HepG2 (cell line): ENCODE data around the gene NTMT1. TPM values are rescaled to one million over a fixed set of nuclear protein-coding genes. Genes with fewer than 3 reads are reported as not detected.
A peak's percentile ranks its signal among the peaks of the same experiment; 100 is the strongest.

Experiments
- AGO2 ChIP-seq: fragments of 200-400 bp; formaldehyde crosslinking; optimal IDR thresholded peaks from 2 replicates; pipeline ENCODE3; 2017; ENCODE audit warnings: mild to moderate bottlenecking, low read depth, low read length, moderate library complexity
- ATF6 ChIP-seq: sonication (generic); formaldehyde crosslinking; conservative IDR thresholded peaks from 2 replicates; pipeline ENCODE4 v1.4.0; 2020; ENCODE audit warnings: missing genetic modification reagents
- CBX5 ChIP-seq: sonication (generic); formaldehyde crosslinking; IDR thresholded peaks from 2 replicates; pipeline ENCODE4 v1.4.0; 2020; ENCODE audit warnings: missing genetic modification reagents, borderline replicate concordance
- DRAP1 ChIP-seq: IDR thresholded peaks from 2 replicates; pipeline ENCODE4 v1.6.1; 2016; ENCODE audit warnings: missing genetic modification reagents, missing compliant biosample characterization
- HHEX ChIP-seq: IDR thresholded peaks from 2 replicates; pipeline ENCODE4 v1.6.1; 2016; ENCODE audit warnings: control low read depth
- RAD21 ChIP-seq: fragments of 450-650 bp; formaldehyde crosslinking; IDR thresholded peaks from 2 replicates; pipeline ENCODE4 v1.5.0; 2020; ENCODE audit warnings: mild to moderate bottlenecking
- SCMH1 ChIP-seq: sonication (generic); formaldehyde crosslinking; IDR thresholded peaks from 2 replicates; pipeline ENCODE4 v1.9.0; 2021; ENCODE audit warnings: missing genetic modification reagents, mild to moderate bottlenecking, borderline replicate concordance
- SOX13 ChIP-seq, 3 experiments: fragments of 450-650 bp in 1 of 3; sonication (generic) in 1 of 3; formaldehyde crosslinking in 1 of 3; IDR thresholded peaks in 2 of 3; conservative IDR thresholded peaks in 1 of 3; 2 replicates each; pipeline versions ENCODE4 v1.5.0 to v1.6.1; 2016 to 2020; ENCODE audit warnings: antibody characterized with exemption in 1 of 3, mild to moderate bottlenecking in 1 of 3, missing compliant biosample characterization in 1 of 3, missing genetic modification reagents in 1 of 3, moderate library complexity in 1 of 3
- SRF ChIP-seq: IDR thresholded peaks from 2 replicates; pipeline ENCODE4 v1.6.1; 2011; ENCODE audit warnings: mild to moderate bottlenecking, low read depth, low read length, moderate library complexity
- ZBTB43 ChIP-seq: sonication (generic); formaldehyde crosslinking; conservative IDR thresholded peaks from 2 replicates; pipeline ENCODE4 v1.4.0; 2020; ENCODE audit warnings: missing genetic modification reagents
- ZMAT3 ChIP-seq: sonication (generic); formaldehyde crosslinking; conservative IDR thresholded peaks from 2 replicates; pipeline ENCODE4 v1.7.0; 2021; ENCODE audit warnings: missing genetic modification reagents
- ZNF264 ChIP-seq: sonication (generic); formaldehyde crosslinking; IDR thresholded peaks from 2 replicates; pipeline ENCODE4 v1.4.0; 2020; ENCODE audit warnings: missing genetic modification reagents
- ZNF292 ChIP-seq: sonication (generic); formaldehyde crosslinking; IDR thresholded peaks from 2 replicates; pipeline ENCODE4 v1.8.1; 2022; ENCODE audit warnings: mild to moderate bottlenecking, low read depth, missing genetic modification reagents, borderline replicate concordance
- ZNF33A ChIP-seq: sonication (generic); formaldehyde crosslinking; IDR thresholded peaks from 2 replicates; pipeline ENCODE4 v1.5.1; 2020; ENCODE audit warnings: missing genetic modification reagents, mild to moderate bottlenecking, moderate library complexity, borderline replicate concordance
- ZNF407 ChIP-seq: sonication (generic); formaldehyde crosslinking; IDR thresholded peaks from one replicate; pipeline ENCODE4 v1.5.1; 2020; ENCODE audit warnings: mild to moderate bottlenecking, missing genetic modification reagents; ENCODE audit errors: not compliant biosample characterization
- ZNF792 ChIP-seq: IDR thresholded peaks from 2 replicates; pipeline ENCODE4 v1.6.1; 2016
- polyA plus RNA-seq, 8 experiments: library from polyadenylated mRNA; depleted of rRNA in 3 of 8; stranded (reverse) in 7 of 8; unstranded in 1 of 8; fragments of >200 nt; fragmentation: Illumina TruSeq in 4 of 8; extraction: Trizol in 4 of 8; gene quantifications; 2 replicates each; pipeline versions ENCODE4 v1.2.1 to v1.2.3, GENCODE V29; 2011 to 2016; ENCODE audit warnings: low read depth in 4 of 8, missing spikeins in 1 of 8, mixed read lengths in 1 of 8; ENCODE audit not compliant: insufficient read depth in 1 of 8
- total RNA-seq, 5 experiments: library from RNA; depleted of rRNA; stranded (reverse); fragments of >200 nt; fragmentation: Illumina TruSeq; extraction: Trizol; gene quantifications; 2 replicates each; pipeline ENCODE4 v1.2.3, GENCODE V29; 2016; ENCODE audit warnings: low read depth in 1 of 5

The NTMT1 gene
- total and polyA plus RNA-seq, 2 of the 13 experiments (the other 11 are each of a cell fraction or from before 2014, with no cell fraction given), result 49.1 to 53.8 TPM

GRCh38 chr9:129597355-129598088, 28.4 kb upstream of the NTMT1 start (continued):
- peak; percentile 39 for TF ChIP-seq ZNF407 (CRISPR knock-in tag)
- TF ChIP-seq RAD21 (CRISPR knock-in tag), result peak; percentile 67
- no peak for TF ChIP-seq ATF6 (CRISPR knock-in tag)
- TF ChIP-seq AGO2, result peak; percentile 90
- no peak for TF ChIP-seq HHEX (CRISPR knock-in tag)
- TF ChIP-seq SCMH1 (CRISPR knock-in tag), result no peak
- peak; percentile 95; the same call in 1 of the 2 replicates for TF ChIP-seq CBX5 (CRISPR knock-in tag)
- TF ChIP-seq DRAP1 (CRISPR knock-in tag), result peak; percentile 66; the same call in 1 of the 2 replicates
- no peak for TF ChIP-seq ZMAT3 (CRISPR knock-in tag)
- TF ChIP-seq ZNF292, result no peak; the same call in 1 of the 2 replicates
- peak; percentile 83; the same call in 1 of the 2 replicates for TF ChIP-seq ZNF264
- TF ChIP-seq ZNF792 (CRISPR knock-in tag), result peak; percentile 64; the same call in 1 of the 2 replicates
- TF ChIP-seq SRF, result no peak
- peak; percentile 68 for TF ChIP-seq ZBTB43 (CRISPR knock-in tag)
- TF ChIP-seq SOX13 (IDR thresholded peaks at IDR 0.05), result no peak; the same call in 1 of the 2 replicates
- peak in 1 of 2 experiments; percentile 86; a peak in 2 of 4 replicates for TF ChIP-seq SOX13 (CRISPR knock-in tag; conservative IDR thresholded peaks at IDR 0.05 in 1 of 2, IDR thresholded peaks at IDR 0.05 in 1 of 2)
- 0 out of 2 replicates have a peak, but pooled peaks have one; percentile 48 for TF ChIP-seq ZNF33A (CRISPR knock-in tag)
